ENCODE results near the gene POLR3F. TPM values are rescaled to one million over a fixed set of nuclear protein-coding genes. Genes with fewer than 3 reads are reported as not detected.
"Not testable (repeated sequence)": the region's sequence is repeated elsewhere in the genome, so short reads cannot be mapped to it uniquely, and the experiment has no call there.

POLR3F gene
- total RNA-seq, 1 experiment from 2014 or later: 35.2 TPM

DNA sequence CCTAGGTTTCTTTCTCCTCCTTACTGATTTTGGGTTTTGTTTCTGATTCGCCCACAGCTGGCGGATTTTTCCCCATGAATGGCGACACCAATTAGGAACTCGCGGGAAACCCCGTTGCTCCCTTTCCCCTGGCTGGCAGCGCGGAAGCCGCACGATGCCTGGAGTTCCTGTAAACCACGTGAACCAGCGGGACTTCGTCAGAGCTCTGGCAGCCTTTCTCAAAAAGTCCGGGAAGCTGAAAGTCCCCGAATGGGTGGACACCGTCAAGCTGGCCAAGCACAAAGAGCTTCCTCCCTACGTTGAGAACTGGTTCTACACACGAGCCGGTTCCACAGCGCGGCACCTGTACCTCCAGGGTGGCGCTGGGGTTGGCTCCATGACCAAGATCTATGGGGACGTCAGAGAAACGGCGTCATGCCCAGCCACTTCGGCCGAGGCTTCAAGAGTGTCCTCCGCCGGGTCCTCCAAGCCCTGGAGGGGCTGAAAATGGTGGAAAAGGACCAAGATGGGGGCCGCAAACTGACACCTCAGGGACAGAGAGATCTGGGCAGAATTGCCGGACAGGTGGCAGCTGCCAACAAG, 37.4 kb downstream of the POLR3F start:
- DNase-seq (ENCODE audit: low read depth): no peak

DNA sequence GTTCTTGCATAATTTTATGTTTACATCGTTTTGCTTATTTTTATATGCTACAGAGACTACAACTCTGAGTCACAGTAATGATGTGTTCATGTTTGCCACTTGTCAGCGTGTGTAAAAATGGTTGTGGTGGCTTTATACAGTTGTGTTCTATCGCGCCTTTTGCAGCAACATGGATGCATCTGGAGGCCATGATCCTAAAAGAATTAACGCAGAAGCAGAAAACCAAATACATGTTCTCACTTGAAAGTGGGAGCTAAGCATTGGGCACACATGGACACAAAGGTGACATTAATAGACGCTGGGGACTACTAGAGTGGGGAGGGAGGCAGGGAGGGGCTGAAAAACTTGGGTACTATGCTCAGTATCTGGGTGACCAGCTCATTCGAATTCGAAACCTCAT, 39.6 kb downstream of the POLR3F start:
- no peak for DNase-seq (ENCODE audit: low read depth)

DNA sequence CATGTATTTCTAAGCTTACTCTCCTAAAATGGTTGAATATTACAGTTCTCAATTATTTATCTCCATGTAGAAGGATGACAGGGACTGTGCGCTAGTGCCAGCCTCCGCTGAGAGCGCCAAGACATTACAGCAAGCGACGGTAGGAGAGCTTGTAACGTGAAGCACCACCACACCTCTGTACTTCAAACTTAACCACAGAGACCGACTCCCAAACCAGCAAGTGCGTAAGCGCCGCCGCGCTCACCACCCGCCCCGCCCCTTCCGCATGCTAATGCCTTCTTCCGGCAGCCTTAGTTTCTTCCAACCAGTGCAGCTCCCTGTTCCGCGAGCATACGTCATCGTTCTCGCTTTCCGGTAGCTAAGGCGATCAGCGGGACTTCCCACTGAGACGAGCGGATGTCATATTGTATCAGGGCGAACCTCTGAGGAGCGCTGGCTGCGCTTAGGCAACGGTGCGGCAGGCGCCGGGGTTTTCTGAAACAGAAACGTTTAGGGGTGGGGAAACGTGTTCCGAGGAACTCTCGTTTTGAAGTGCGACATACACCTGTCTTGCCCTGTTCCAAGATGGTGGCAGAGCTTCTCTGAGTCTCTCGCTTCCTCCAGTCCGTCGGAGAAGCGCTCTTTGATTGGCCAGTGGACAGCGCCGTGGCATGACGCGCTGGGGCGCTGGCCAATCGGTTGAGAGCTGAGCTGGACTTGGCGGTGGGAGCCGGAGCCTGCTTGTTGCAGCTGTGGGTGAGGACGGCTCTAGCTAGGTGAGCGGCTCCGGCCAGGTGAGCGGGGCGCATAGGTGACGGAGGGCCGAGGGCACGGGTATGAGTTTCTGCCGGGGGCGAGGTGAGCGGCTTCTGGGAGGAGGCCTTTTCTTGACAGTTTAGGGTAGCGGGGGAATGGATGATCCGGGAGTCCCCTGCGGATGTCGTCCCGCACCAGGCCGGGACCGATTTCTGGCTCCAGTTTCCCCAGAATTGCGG, 40.3 kb downstream of the POLR3F start, which contains the start of gene SEC23B:
TSS of gene SEC23B (plus strand) at position 723 of the 974 bp plus-strand sequence. CDS start 2,896 bp downstream, outside the sequence.
- DNase-seq (ENCODE audit: low read depth): peak; percentile 97

DNA sequence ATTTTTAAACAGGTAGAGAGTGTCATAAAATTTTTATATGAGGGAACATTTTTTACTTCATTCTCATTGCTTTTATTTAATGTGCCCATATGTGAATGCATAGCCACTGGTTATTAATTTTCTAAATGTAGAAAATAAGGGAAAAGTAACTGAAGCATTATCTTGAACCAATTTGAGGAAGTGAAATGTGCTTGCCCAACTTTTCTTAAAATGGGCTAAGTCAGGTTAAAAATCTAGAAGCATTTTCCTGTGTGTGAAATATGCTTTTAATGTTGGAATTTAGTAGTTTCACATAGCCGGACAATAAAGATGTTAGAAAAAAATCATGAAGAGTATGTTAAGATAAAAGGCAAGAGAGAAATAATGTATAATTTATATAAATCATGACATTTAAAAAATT, 44.4 kb downstream of the POLR3F start:
- DNase-seq (ENCODE audit: low read depth): no peak

DNA sequence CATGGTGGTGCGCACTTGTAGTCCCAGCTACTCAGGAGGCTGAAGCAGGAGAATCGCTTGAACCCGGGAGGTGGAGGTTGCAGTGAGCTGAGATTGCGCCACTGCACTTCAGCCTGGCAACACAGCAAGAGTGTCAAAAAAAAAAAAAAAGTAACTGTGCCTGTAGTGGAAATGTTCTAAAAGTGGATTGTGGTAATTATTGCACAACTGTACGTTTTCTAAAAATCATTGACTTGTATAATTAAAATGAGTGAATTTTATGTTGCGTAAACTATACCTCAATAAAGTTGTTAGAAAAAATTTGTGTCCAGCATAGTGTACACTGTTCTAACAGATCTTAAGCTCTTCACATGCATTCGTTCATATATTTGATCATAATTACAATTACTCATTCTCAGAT, 46.0 kb downstream of the POLR3F start:
- no peak for DNase-seq (ENCODE audit: low read depth)

DNA sequence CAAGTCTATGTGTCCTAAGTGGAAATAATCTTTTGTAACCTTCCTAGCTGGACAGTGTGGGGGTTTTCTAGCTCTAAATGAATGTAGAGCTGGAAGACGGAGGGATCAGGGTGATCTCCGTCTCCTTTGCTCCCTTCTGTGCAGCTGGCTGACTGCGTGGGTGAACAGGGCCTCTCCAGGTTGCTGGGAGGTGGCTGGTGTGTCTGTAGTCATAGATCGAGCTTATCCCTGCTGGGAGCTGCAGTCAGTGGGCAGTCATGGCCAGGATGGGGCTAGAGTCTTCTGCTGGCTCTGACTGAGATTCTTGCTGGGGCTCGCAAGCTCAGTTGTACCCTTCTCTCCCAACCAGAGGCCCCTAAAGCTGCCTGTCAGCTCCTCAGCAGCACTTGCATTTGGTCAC, 46.9 kb downstream of the POLR3F start:
- no peak for DNase-seq (ENCODE audit: low read depth)

DNA sequence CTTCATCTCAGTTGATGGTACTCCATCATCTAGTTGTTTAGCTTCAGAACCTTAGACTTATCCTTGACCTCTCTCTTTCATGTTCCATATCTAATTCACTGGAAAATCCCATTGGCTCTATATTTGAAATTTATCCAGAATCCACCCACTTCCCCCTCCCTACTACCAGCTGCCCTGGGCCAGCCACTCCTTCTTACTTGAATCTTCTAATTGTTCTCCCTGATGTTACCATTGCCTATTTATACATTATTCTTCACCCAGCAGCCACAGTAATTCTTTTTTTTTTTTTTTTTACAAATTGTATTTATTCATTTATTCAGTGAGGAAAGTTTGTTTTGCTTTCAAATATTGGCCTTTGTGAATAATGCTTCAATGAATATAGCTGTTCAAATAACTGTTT, 48.8 kb downstream of the POLR3F start:
- DNase-seq (ENCODE audit: low read depth): no peak

DNA sequence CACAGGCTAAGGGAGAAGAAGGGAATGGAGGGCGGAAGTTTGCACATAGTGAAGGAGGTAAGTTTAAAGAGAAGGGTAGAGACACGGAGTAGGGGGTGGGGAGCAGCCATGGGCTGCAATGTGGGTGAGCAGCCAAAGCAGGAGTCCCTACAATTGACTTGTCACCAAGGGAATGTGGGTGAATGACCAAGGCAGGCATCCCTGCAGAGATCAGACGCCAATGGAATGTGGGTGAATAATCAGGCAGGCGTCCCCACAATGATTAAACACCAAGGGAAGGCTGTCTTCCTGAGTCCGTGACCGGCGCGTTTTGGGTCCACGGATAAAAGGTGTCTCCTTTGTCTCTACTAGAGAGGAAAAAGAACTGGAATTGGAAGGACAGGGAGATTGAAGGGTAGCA, 54.9 kb downstream of the POLR3F start:
- DNase-seq (ENCODE audit: low read depth): not testable (repeated sequence)

DNA sequence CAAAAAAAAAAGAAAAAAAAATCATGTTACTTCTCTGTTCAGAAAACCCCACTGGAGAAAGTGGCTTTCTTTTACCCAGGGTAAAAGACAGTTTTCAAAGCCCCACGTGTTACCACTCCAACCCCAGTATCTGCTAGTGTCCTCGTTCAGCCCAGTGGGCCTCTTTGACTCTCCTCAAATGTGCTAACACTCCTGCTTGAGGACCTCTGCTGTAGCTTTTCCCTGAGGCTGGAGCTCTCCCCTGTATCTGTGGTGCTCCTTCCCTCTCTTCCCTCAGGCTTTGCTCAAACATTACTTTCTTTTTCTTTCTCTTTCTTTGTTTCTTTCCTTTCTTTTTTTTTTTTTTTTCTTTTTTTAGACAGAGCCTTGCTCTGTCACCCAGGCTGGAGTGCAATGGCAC, 55.9 kb downstream of the POLR3F start:
- DNase-seq (ENCODE audit: low read depth): no peak

DNA sequence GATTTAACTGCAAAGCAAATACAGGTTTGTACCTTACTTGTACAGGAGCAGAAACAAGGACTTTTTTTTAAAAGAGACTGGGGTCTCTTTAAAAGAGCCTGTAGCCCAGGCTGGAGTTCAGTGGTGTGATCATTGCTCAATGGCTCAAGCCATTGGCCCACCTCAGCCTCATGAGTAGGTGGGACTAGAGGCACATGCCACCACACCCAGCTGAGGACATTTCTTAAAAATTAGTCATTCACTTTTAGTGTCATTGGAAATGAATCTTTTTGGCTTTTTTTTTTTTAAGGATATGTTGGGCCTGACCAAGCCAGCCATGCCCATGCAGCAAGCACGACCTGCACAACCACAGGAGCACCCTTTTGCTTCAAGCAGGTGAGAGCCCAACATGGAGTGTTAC, 57.5 kb downstream of the POLR3F start:
- peak; percentile 93 for DNase-seq (ENCODE audit: low read depth)

DNA sequence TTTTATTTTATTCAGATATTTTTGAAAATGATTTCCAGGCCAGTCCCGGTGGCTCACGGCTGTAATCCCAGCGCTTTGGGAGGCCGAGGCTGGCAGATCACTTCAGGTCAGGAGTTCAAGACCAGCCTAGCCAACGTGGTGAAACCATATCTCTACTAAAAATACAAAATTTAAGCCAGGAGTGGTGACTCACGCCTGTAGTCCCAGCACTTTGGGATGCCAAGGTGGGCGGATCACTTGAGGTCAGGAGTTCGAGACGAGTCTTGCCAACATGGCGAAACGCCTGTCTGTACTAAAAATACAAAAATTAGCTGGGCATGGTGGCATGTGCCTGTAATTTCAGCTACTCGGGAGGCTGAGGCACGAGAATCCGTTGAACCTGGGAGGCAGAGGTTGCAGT, 59.6 kb downstream of the POLR3F start:
- DNase-seq (ENCODE audit: low read depth): not testable (repeated sequence)

DNA sequence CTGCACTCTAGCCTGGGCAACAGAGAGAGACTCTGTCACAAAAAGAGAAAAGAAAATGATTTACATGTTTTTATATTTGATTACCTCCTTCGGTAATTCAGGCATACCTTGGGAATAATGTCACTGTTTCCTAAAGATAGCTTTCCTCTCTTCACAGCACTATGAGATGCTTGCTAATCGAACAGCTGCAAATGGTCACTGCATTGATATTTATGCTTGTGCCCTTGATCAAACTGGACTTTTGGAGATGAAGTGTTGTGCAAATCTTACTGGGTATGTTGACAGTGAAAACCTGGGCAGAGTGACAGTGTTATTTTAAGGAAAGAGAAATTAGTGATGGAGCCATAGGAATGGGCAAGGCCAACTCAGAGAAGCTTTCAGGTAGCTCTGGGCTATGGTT, 60.1 kb downstream of the POLR3F start:
- DNase-seq (ENCODE audit: low read depth): no peak

DNA sequence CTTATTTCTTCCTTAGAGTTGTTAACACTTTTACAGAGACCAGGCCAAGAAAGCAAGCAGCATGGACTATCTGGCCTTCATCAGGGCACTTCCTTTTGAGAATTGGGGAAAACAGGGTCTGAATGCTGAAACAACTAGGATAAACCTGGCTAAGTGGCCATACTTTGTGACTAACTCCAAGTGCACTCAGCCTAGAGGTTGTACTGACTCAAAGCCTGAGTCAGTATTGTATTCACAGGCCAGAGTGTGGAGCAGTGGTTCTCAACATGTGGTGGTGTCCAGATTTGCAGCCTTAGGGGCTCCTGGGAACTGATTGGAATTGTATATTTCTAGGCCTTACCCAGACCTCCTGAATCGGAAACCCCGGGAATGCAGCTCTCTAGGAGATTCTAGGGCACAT, 60.6 kb downstream of the POLR3F start:
- DNase-seq (ENCODE audit: low read depth): peak; percentile 76

DNA sequence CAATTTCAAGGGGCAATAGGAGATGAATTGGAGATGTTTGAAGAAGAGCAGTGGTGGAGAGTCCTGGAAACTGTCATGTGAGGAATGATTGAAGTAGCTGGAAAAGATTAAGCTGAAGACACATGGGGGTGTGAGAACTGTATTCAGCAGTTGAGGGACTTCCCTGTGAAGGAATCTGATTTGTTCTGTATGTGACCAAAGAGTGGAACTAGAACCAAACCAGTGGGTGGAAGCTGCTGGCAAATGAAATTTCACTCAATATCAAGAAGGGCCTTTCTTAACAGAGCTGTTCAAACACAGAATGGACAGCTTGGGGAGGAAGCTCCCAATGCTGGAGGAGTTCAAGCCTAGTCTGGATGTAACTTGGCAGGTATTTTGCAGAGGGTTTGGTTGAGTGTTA, 61.9 kb downstream of the POLR3F start:
- no peak for DNase-seq (ENCODE audit: low read depth)

DNA sequence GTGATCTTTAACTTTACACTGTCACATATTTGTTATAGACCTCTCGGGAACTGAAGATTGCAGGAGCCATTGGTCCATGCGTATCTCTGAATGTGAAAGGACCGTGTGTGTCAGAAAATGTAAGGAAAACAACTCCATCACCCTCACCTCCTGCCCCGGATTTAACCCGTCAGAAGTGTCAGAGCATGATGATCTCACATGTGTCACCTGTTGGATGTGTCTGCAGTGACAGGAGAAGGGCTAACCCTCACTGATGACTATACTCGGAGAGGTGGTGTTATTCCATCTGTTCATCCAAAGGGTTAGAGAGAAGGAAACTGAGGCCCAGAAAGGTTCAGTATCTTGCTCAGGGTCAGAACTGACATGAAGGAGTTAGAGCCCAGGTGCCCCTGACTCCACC, 65.4 kb downstream of the POLR3F start:
- no peak for DNase-seq (ENCODE audit: low read depth)

DNA sequence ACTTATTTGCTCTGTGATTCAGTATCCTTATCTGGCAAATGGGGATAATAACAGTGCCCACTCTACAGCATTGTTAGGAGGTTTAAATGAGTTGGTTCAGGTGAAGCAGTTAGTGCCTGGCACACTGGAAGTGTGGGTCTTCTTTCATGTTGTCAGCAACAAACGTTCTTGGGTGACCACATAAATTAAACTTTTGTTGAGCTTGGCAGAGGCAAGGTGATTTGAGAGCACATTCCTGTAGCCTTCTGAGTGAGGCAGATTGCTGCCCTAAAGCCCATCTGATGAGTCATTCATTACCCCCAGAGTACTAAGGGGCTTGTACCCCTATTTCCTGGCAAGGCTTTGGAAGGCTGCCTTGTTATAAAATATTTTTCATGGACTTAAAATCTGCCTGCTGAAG, 66.3 kb downstream of the POLR3F start:
- peak; percentile 11 for DNase-seq (ENCODE audit: low read depth)

DNA sequence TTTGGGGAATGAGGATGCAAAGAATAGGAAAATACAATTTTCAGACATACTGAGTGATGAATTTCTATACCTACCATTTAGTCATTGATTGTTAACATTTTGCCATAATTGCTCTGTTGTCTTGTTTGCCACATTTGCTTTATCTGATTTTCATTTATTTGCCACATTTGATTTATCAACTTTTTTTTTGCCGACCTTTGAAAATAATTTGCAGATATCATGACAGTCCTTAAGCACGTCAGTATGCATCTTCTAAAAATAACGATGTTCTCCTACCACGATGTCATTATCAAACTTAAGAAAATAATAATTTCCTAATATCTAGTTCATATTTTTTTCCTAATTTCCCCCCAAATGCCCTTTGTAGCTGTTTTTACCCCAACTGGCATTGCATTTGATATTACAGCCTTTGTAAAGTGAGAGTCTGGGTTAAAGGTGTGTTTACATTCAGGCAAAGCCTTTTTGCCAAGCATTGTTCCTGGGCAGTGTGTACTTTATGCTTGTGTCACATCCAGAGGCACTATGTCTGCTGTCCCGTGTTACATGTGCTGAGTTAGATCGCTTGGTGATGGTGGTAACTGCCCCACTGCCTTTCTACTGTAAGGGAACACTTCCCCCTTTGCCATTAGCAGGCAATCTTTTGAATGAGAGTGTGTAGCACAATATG, 66.9 kb downstream of the POLR3F start:
- DNase-seq (ENCODE audit: low read depth): no peak

Small RNA genes within 50 kb of the gene (small RNA-seq; reads per million reads assigned to genes)
- gene MIR3192 (not detected), gene RNA5SP476 (not detected)

Other genes starting within 250 kb of the POLR3F start
- gene ZNF133, start 178.9 kb upstream of the POLR3F start, total RNA-seq (2014; rRNA removed; shearing (Covaris generic)): 8.6 and 8.9 TPM in 2 replicates
- gene DZANK1, start 360 bp upstream of the POLR3F start, total RNA-seq (2014; rRNA removed; shearing (Covaris generic)): 0.57 and 1.3 TPM in 2 replicates
- gene RBBP9, start 29.8 kb downstream of the POLR3F start, total RNA-seq (2014; rRNA removed; shearing (Covaris generic)): 17.1 and 17.4 TPM in 2 replicates
- gene SEC23B, start 40.5 kb downstream of the POLR3F start, total RNA-seq (2014; rRNA removed; shearing (Covaris generic)): 84.6 and 95.2 TPM in 2 replicates
- 154 and 161 TPM in 2 replicates for gene SMIM26, start 100.0 kb downstream of the POLR3F start, total RNA-seq (2014; rRNA removed; shearing (Covaris generic))
- gene DTD1, start 120.7 kb downstream of the POLR3F start, total RNA-seq (2014; rRNA removed; shearing (Covaris generic)): 115 and 120 TPM in 2 replicates